Natural killer cell (primary cell): Measurements from ENCODE around the gene FXYD1. TPM values are rescaled to one million over a fixed set of nuclear protein-coding genes. Genes with fewer than 3 reads are reported as not detected.

Source experiments
- ATAC-seq, 3 donors: fragments of 150-1000 bp in 2 of 3; fragments of 200-7000 bp in 1 of 3; cut with Tn5 transposase; 1 replicate in 1 of 3; 2 replicates in 2 of 3; pipeline ENCODE4 v1.10.0; 2021; ENCODE audit warnings: mild to moderate bottlenecking in 2 of 3, moderate library complexity in 2 of 3
- DNase-seq, 2 donors: peaks; one replicate each; pipeline versions ENCODE4 v3.0.0 to v3.0.0-alpha.2; 2013 to 2021; ENCODE audit warnings: mixed read lengths in 1 of 2
- H3K27ac ChIP-seq: one replicate; pipeline ENCODE4 v1.5.1; 2013; ENCODE audit warnings: mild to moderate bottlenecking, low read length
- H3K27me3 ChIP-seq: one replicate; pipeline ENCODE4 v1.6.1; 2013; ENCODE audit warnings: low read length; ENCODE audit not compliant: control insufficient read depth, insufficient read depth
- H3K36me3 ChIP-seq: one replicate; pipeline ENCODE4 v1.6.1; 2013; ENCODE audit warnings: low read length; ENCODE audit not compliant: control insufficient read depth, insufficient read depth
- H3K4me1 ChIP-seq: one replicate; pipeline ENCODE4 v1.6.1; 2013; ENCODE audit warnings: low read length; ENCODE audit not compliant: control insufficient read depth, insufficient read depth
- H3K4me3 ChIP-seq: one replicate; pipeline ENCODE4 v1.5.1; 2013; ENCODE audit warnings: low read length
- H3K9me3 ChIP-seq: one replicate; pipeline ENCODE4 v1.6.1; 2013; ENCODE audit warnings: low read length; ENCODE audit not compliant: control insufficient read depth, insufficient read depth
- H3K27ac Mint-ChIP-seq, 2 donors: one replicate each; pipeline ENCODE4 v1.8.0; 2022; ENCODE audit warnings: mild to moderate bottlenecking in 2 of 2, mixed read lengths in 2 of 2, moderate library complexity in 1 of 2
- H3K27me3 Mint-ChIP-seq, 2 donors: one replicate each; pipeline ENCODE4 v1.8.0; 2022; ENCODE audit warnings: low read depth in 2 of 2, mixed read lengths in 2 of 2
- H3K36me3 Mint-ChIP-seq: one replicate; pipeline ENCODE4 v1.8.0; 2022; ENCODE audit warnings: mixed read lengths
- H3K4me1 Mint-ChIP-seq, 2 donors: one replicate each; pipeline ENCODE4 v1.8.0; 2022; ENCODE audit warnings: mixed read lengths in 2 of 2
- H3K4me3 Mint-ChIP-seq: one replicate; pipeline ENCODE4 v1.8.0; 2022; ENCODE audit warnings: mild to moderate bottlenecking, moderate library complexity, mixed read lengths
- H3K9me3 Mint-ChIP-seq, 2 donors: one replicate each; pipeline ENCODE4 v1.8.0; 2022; ENCODE audit warnings: mixed read lengths in 2 of 2
- WGBS: methylation state at CpG from one replicate; pipeline ENCODE4 v1.1.7; 2013; ENCODE audit warnings: missing lambda C conversion rate; ENCODE audit not compliant: insufficient coverage; 5-methylcytosine and 5-hydroxymethylcytosine counted together
- intact Hi-C: fragments of 100-400 bp; cut with micrococcal nuclease; formaldehyde crosslinking; loops from one replicate; pipeline ENCODE4 v1.14.2; 2022
- total RNA-seq, 4 donors: library from RNA; stranded (reverse); fragments of 120-200 nt in 1 of 4; gene quantifications; one replicate each; pipeline versions ENCODE4 v1.2.3 to v1.2.4, GENCODE V29; 2013 to 2022
- TF ChIP-seq, protein P1 (sequence below): fragments of 200-600 bp; IDR thresholded peaks from one replicate; pipeline ENCODE4 v1.8.0; 2022; ENCODE audit warnings: antibody characterized with exemption

The FXYD1 gene
- total RNA-seq, 3 donors from 2014 or later (not counting 1 experiment from before 2014, with no cell fraction given), result not detected

DNA sequence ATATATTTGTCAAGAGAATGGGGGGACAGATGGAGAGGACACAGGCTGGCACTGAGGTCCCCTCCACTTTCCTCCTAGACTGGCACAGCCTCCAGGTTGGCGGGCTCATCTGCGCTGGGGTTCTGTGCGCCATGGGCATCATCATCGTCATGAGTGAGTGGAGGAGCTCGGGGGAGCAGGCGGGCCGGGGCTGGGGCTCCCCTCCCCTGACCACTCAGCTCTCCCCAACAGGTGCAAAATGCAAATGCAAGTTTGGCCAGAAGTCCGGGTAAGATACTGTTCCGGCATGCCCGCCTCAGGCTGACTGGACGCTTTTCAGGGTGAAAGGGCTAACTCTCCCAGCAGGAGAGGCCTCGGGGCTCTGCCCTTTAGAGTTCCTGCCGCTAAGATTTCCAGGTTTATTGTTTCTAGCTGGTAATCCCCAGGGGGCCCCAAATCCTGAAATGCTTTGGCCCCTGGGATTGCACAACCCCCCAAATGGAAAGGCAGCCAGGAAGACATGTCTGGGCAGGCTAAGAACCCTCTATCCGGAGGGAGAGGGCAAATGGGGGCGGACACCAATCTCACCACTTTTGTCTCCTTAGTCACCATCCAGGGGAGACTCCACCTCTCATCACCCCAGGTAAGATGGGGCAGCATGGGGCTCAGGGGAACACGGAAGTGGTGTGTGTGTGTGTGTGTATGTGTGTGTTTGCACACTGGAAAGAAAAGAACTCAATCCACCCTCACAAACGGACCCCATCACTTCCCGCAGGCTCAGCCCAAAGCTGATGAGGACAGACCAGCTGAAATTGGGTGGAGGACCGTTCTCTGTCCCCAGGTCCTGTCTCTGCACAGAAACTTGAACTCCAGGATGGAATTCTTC is 15.7 kb upstream of the FXYD1 start:
- H3K4me1 ChIP-seq, result peaks cover 11% of the 10 kb centered on the region
- 93% methylated on average over 18 of the region's 19 CpGs for WGBS
- intact Hi-C loops, result no loop called here
- ATAC-seq (no peak), DNase-seq (no peak)
- no peaks in the 10 kb centered on the region for H3K27me3 ChIP-seq
- Mint-ChIP-seq H3K36me3 (no peaks in the 10 kb centered on the region), H3K9me3 (no peaks in the 10 kb centered on the region), H3K27me3 (peaks cover 0 to 5% of the 10 kb centered on the region in 2 donors), H3K4me1 (peaks cover 14 to 19% of the 10 kb centered on the region in 2 donors), H3K27ac (no peak overlapping the region), H3K4me3 (no peak overlapping the region)
- TF ChIP-seq, protein P1, sequence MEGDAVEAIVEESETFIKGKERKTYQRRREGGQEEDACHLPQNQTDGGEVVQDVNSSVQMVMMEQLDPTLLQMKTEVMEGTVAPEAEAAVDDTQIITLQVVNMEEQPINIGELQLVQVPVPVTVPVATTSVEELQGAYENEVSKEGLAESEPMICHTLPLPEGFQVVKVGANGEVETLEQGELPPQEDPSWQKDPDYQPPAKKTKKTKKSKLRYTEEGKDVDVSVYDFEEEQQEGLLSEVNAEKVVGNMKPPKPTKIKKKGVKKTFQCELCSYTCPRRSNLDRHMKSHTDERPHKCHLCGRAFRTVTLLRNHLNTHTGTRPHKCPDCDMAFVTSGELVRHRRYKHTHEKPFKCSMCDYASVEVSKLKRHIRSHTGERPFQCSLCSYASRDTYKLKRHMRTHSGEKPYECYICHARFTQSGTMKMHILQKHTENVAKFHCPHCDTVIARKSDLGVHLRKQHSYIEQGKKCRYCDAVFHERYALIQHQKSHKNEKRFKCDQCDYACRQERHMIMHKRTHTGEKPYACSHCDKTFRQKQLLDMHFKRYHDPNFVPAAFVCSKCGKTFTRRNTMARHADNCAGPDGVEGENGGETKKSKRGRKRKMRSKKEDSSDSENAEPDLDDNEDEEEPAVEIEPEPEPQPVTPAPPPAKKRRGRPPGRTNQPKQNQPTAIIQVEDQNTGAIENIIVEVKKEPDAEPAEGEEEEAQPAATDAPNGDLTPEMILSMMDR, result no peak
- H3K9me3 ChIP-seq, result no peaks in the 10 kb centered on the region
- H3K27ac ChIP-seq, result no peak overlapping the region
- H3K36me3 ChIP-seq, result no peaks in the 10 kb centered on the region
- no peak overlapping the region for H3K4me3 ChIP-seq

DNA sequence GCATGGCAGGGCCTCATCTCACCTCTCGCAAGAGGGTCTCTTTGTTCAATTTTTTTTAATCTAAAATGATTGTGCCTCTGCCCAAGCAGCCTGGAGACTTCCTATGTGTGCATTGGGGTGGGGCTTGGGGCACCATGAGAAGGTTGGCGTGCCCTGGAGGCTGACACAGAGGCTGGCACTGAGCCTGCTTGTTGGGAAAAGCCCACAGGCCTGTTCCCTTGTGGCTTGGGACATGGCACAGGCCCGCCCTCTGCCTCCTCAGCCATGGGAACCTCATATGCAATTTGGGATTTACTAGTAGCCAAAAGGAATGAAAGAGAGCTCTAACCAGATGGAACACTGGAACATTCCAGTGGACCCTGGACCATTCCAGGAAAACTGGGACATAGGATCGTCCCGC is 15.1 kb upstream of the FXYD1 start:
- H3K36me3 Mint-ChIP-seq, result no peaks in the 10 kb centered on the region
- H3K9me3 ChIP-seq, result no peaks in the 10 kb centered on the region
- no peaks in the 10 kb centered on the region for H3K27me3 ChIP-seq
- H3K27ac Mint-ChIP-seq, result no peak overlapping the region
- peaks cover 0 to 5% of the 10 kb centered on the region in 2 donors for H3K27me3 Mint-ChIP-seq
- 94% methylated on average over 5 of the region's 5 CpGs for WGBS
- DNase-seq (no peak), ATAC-seq (no peak)
- no peaks in the 10 kb centered on the region for H3K36me3 ChIP-seq
- H3K4me3 Mint-ChIP-seq, result peak overlapping the region; percentile 88
- peaks cover 14 to 19% of the 10 kb centered on the region in 2 donors for H3K4me1 Mint-ChIP-seq
- H3K9me3 Mint-ChIP-seq, result no peaks in the 10 kb centered on the region
- H3K27ac ChIP-seq, result no peak overlapping the region
- TF ChIP-seq, protein P1, result no peak
- intact Hi-C loops, result no loop called here
- H3K4me1 ChIP-seq, result peaks cover 11% of the 10 kb centered on the region
- H3K4me3 ChIP-seq, result no peak overlapping the region

DNA sequence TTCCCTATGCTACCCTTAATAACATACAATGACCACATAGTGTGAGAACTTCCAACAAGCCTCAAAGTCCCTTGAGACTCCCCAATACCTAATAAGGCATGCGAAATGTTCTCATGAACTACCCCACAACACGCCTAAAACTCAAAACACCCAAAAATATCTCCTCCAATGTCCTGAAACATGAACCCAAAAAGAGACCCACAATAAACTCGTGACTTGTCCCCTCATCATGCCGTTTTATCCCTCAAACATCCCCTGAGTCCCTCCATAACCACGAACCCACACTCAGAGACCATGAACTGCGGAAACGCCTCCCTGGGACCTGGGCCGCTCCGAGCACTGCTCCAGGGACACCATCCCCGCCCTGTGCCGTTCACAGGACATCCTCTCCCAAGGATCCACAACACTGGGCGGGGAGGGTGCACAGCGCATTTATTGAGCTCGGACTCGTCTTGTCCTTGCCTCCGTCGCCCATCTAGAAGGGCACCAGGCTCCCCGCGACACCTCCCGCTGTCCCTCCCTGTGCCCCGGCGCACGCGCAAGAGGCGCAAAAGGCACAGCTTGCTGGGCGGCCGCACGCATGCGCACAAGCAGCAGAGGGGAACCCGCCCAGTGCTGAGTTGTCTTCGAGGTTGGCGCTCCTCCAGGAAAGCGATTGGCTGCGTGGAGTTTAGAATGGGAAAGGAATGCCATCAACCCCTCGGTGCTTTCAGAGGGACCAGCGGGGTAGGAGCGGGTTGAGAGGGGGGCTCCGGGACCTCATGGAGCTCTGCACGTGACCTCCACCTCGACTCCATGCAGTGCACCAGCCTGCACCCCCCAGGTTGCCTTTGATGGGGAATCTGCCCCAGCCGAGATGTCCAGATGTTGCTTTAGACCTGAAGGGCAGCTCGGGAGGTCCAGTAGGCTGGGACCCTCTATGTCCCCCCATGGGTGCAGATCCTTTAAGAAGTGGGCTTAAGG is 14.2 kb upstream of the FXYD1 start:
- Mint-ChIP-seq H3K4me3 (peak overlapping the region; percentile 88), H3K4me1 (peaks cover 14 to 19% of the 10 kb centered on the region in 2 donors), H3K36me3 (no peaks in the 10 kb centered on the region), H3K9me3 (no peaks in the 10 kb centered on the region), H3K27ac (peak overlapping the region; percentile 67 to 90), H3K27me3 (peaks cover 0 to 5% of the 10 kb centered on the region in 2 donors)
- Histone ChIP-seq H3K4me3 (peak overlapping the region; percentile 44), H3K36me3 (no peaks in the 10 kb centered on the region), H3K27ac (peak overlapping the region; percentile 34), H3K4me1 (peaks cover 11% of the 10 kb centered on the region), H3K27me3 (no peaks in the 10 kb centered on the region), H3K9me3 (no peaks in the 10 kb centered on the region)
- TF ChIP-seq, protein P1, result no peak
- 20% methylated on average over 42 of the region's 42 CpGs for WGBS
- DNase-seq (peak; percentile 75 to 92), ATAC-seq (peak; percentile 70 to 98 (median 97))
- intact Hi-C loops, result no loop called here
